Erythroblast (primary cell): ENCODE measurements around the gene PACS2.

Experiments
- GATA1 ChIP-seq: IDR thresholded peaks from 2 replicates; pipeline ENCODE4 v1.6.1; 2011; ENCODE audit warnings: low read depth, mild to moderate bottlenecking, control low read depth, low read length, moderate library complexity
- POLR2A ChIP-seq: IDR thresholded peaks from 2 replicates; pipeline ENCODE4 v1.6.1; 2011; ENCODE audit warnings: mild to moderate bottlenecking, low read length

DNA sequence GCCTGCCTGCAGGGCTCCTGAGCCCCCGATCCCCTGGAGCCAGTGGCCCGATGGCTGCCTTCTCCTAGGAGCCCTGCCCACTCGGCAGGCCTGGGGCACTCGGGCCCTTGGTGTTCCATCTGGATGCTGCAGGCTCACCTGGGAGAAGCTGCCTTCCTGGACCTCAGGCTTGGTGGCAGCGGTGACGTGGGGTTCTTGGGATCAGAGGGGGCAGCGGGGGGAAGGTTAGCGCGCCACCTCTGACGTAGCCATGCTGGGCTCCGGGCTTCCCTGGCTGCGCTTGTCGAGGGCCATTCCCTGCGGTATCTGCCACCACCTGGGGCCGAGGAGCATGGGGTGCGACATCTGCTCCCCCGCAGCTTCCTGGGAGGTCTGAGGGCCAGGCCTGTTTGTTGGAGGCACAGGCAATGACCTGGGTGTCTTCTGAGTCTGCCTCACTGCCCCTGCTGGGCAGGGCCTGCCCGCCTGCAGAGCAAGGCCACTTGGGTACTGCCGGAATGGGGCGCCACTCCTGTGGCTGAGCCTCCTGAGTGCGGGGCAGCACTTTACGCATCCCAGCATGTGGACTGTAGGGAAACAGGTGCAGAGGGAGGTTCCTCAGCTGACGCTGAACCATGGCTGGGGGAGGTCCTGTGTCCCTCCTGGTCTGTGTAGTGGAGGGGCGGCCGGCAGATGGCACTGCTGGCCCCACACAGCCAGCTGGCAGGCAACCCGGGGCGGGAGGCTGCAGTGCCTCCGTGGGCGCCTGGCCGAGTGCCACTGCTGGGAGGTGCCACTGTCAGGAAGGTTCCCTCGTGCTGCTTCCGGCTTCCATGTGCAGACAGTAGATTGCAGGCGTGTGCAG lies 125.4 kb downstream of the PACS2 start:
- TF ChIP-seq POLR2A, result no peak
- no peak for TF ChIP-seq GATA1
